NCI-H748 (cell line): ENCODE results near the gene CLTRN.
"Not testable (repeated sequence)": the region's sequence is repeated elsewhere in the genome, so short reads cannot be mapped to it uniquely, and the experiment has no call there.

ENCODE experiments used
- DNase-seq: peaks from one replicate; lab custom pipeline; 2025; ENCODE audit not compliant: unreplicated experiment; lab: John Stamatoyannopoulos, UW

CLTRN gene

GRCh38 chrX:15653961-15654360 lies 10.6 kb downstream of the CLTRN start:
- DNase-seq, result no peak

- not testable (repeated sequence) for DNase-seq
These were observed 17.1 kb downstream of the CLTRN start for GRCh38 chrX:15647510-15647909.

- DNase-seq, result no peak
These were observed 18.1 kb downstream of the CLTRN start for GRCh38 chrX:15646543-15646942.

GRCh38 chrX:15646031-15646430 lies 18.6 kb downstream of the CLTRN start:
- DNase-seq, result no peak

- no peak for DNase-seq
These were observed 19.3 kb downstream of the CLTRN start for GRCh38 chrX:15645266-15645665.

GRCh38 chrX:15644560-15644872 lies 20.1 kb downstream of the CLTRN start:
- DNase-seq, result no peak

- no peak for DNase-seq
These were observed 20.6 kb downstream of the CLTRN start for GRCh38 chrX:15643786-15644559.

GRCh38 chrX:15631637-15632036 lies 33.0 kb downstream of the CLTRN start:
- DNase-seq, result no peak

- DNase-seq, result no peak
These were observed 41.6 kb downstream of the CLTRN start for GRCh38 chrX:15623054-15623453.

- DNase-seq, result no peak
These were observed 45.4 kb downstream of the CLTRN start for GRCh38 chrX:15619053-15619755.

GRCh38 chrX:15617111-15617510 lies 47.5 kb downstream of the CLTRN start:
- no peak for DNase-seq

- no peak for DNase-seq
These were observed 48.1 kb downstream of the CLTRN start for GRCh38 chrX:15616531-15616930.

- DNase-seq, result no peak
These were observed 57.5 kb downstream of the CLTRN start for GRCh38 chrX:15607067-15607466.

- DNase-seq, result no peak
These were observed 58.5 kb downstream of the CLTRN start for GRCh38 chrX:15606136-15606535.

GRCh38 chrX:15605226-15605625 lies 59.4 kb downstream of the CLTRN start:
- no peak for DNase-seq

- DNase-seq, result no peak
These were observed 61.8 kb downstream of the CLTRN start for GRCh38 chrX:15602761-15603160.

GRCh38 chrX:15601932-15602331 lies 62.7 kb downstream of the CLTRN start:
- no peak for DNase-seq

GRCh38 chrX:15600745-15601144 lies 63.9 kb downstream of the CLTRN start, which contains the start of gene ACE2:
Gene ACE2 (minus strand): TSS chrX:15600960. CDS start chrX:15600911, 49 bp downstream.
- DNase-seq, result no peak

- no peak for DNase-seq
These were observed 64.6 kb downstream of the CLTRN start for GRCh38 chrX:15600049-15600448.

- DNase-seq, result no peak
These were observed 65.1 kb downstream of the CLTRN start for GRCh38 chrX:15599461-15599860.

- DNase-seq, result no peak
These were observed 66.6 kb downstream of the CLTRN start for GRCh38 chrX:15598026-15598425.

- no peak for DNase-seq
These were observed 70.2 kb downstream of the CLTRN start for GRCh38 chrX:15594371-15594770.
